ENCODE data around the gene TEX9.
"Not testable (repeated sequence)": the region's sequence is repeated elsewhere in the genome, so short reads cannot be mapped to it uniquely, and the experiment has no call there.

The TEX9 gene

DNA sequence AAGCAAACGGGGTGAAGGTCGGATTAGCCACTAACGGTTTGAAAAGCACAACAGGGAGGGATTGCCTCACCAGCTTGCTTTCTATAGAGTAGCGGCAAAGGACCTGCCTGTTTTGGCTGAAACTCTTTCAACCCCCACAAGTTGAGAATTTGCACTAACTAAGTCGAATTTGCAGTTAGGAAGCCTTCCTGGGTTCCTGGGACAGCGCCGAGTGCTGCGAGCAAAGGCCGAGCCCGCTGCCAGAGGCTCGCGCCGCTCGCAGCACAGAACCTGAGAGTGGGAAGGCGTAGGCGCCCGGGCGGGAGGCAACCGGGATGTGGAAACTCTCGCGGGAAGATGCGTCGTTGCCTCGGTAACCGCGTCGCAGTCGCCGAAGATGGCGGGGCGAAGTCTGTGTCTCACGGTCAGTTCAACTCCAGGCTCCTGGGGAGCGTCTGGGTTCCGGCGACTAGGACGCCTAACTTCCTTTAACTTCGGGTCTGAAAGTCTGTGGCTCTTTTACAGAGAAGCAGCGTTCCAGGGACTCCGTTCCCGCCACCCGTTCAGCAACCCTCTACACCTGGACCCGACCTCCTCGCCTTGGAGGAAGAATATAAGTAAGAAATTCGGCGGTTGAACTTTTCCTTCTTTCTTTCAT, at the start of gene TEX9:
Gene TEX9 (plus strand): TSS at position 352 of the 637 bp plus-strand sequence. CDS start 25 bp downstream, at position 377.
- no peaks in the 10 kb centered on the region for H3K36me3 ChIP-seq (ENCODE audit: control insufficient read depth in 1 of 2, insufficient read depth in 2 of 2, low read length in 2 of 2)
- peak within 1 kb of the TSS; percentile 68 to 78 for H3K4me3 ChIP-seq (ENCODE audit: low read depth in 1 of 2, low read length in 2 of 2)
- H3K4me1 ChIP-seq (ENCODE audit: control insufficient read depth in 1 of 2, insufficient read depth in 2 of 2, low read length in 2 of 2) = peaks cover 5 to 6% of the 10 kb centered on the region in 2 donors
- no peaks in the 10 kb centered on the region for H3K27me3 ChIP-seq (ENCODE audit: low read depth, low read length)
- H3K27ac ChIP-seq (ENCODE audit: low read length) = peak within 1 kb of the TSS; percentile 56
- H3K9me3 ChIP-seq (ENCODE audit: control insufficient read depth in 1 of 2, low read length in 2 of 2) = peaks cover 0 to 3% of the 10 kb centered on the region in 2 donors

DNA sequence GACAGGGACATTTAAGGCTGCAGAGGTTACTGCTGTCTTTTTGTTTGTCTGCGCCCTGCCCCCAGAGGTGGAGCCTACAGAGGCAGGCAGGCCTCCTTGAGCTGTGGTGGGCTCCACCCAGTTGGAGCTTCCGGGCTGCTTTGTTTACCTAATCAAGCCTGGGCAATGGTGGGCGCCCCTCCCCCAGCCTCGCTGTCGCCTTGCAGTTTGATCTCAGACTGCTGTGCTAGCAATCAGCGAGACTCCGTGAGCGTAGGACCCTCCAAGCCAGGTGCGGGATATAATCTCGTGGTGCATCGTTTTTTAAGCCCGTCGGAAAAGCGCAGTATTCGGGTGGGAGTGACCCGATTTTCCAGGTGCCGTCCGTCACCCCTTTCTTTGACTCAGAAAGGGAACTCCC, 48.7 kb upstream of the TEX9 start:
- not testable (repeated sequence) for H3K9me3 ChIP-seq (ENCODE audit: control insufficient read depth in 1 of 2, low read length in 2 of 2); H3K36me3 ChIP-seq (ENCODE audit: control insufficient read depth in 1 of 2, insufficient read depth in 2 of 2, low read length in 2 of 2); H3K27me3 ChIP-seq (ENCODE audit: low read depth, low read length); H3K4me3 ChIP-seq (ENCODE audit: low read depth in 1 of 2, low read length in 2 of 2); H3K27ac ChIP-seq (ENCODE audit: low read length); H3K4me1 ChIP-seq (ENCODE audit: control insufficient read depth in 1 of 2, insufficient read depth in 2 of 2, low read length in 2 of 2)

DNA sequence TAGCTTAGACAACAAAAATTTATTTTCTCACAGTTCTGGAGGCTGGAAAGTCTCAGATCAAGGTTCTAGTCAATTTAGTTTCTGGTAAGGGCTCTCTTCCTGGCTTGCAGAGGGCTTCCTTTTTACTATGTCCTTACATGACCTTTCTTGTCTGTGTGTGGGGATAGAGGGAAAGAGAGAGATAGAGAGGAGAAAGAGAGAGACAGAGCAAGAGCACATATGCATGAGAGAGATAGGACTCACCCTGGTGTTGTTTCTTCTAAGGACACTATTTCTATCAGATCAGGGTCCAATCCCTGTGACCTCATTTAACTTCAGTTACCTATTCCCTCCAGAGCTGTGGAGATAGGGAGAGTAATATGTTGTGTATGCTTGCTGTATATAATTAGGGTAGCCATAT, 44.9 kb upstream of the TEX9 start:
- Histone ChIP-seq H3K27ac (ENCODE audit: low read length) (peak overlapping the region; percentile 41), H3K36me3 (ENCODE audit: control insufficient read depth in 1 of 2, insufficient read depth in 2 of 2, low read length in 2 of 2) (no peaks in the 10 kb centered on the region), H3K4me3 (ENCODE audit: low read depth in 1 of 2, low read length in 2 of 2) (no peak overlapping the region), H3K9me3 (ENCODE audit: control insufficient read depth in 1 of 2, low read length in 2 of 2) (no peaks in the 10 kb centered on the region), H3K27me3 (ENCODE audit: low read depth, low read length) (no peaks in the 10 kb centered on the region), H3K4me1 (ENCODE audit: control insufficient read depth in 1 of 2, insufficient read depth in 2 of 2, low read length in 2 of 2) (no peaks in the 10 kb centered on the region)

GRCh38 chr15:56320861-56321260, 44.4 kb upstream of the TEX9 start:
- H3K9me3 ChIP-seq (ENCODE audit: control insufficient read depth in 1 of 2, low read length in 2 of 2) = no peaks in the 10 kb centered on the region
- H3K27me3 ChIP-seq (ENCODE audit: low read depth, low read length) = no peaks in the 10 kb centered on the region
- H3K27ac ChIP-seq (ENCODE audit: low read length) = peak overlapping the region; percentile 41
- H3K4me1 ChIP-seq (ENCODE audit: control insufficient read depth in 1 of 2, insufficient read depth in 2 of 2, low read length in 2 of 2) = no peaks in the 10 kb centered on the region
- H3K36me3 ChIP-seq (ENCODE audit: control insufficient read depth in 1 of 2, insufficient read depth in 2 of 2, low read length in 2 of 2) = no peaks in the 10 kb centered on the region
- H3K4me3 ChIP-seq (ENCODE audit: low read depth in 1 of 2, low read length in 2 of 2) = no peak overlapping the region

DNA sequence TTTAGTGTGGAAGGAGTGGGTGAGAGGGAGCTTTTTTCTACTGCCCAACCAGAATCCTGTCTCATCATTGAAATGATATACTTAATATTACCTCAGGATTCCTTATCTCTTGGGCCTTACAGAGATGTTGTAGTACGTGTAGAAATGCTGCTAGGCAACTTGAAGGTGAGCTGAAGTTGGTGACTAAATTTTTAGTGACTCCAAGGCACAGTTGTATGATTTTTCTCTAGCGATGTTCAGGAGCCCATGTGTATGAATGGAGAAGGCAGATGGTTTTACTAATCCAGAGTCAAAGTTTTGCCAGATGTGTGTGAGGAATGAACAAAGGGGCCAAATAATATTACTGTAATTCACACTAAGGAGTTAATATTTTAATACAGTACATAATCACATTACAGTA, 42.8 kb upstream of the TEX9 start:
- no peak overlapping the region for H3K27ac ChIP-seq (ENCODE audit: low read length)
- no peaks in the 10 kb centered on the region for H3K36me3 ChIP-seq (ENCODE audit: control insufficient read depth in 1 of 2, insufficient read depth in 2 of 2, low read length in 2 of 2)
- no peaks in the 10 kb centered on the region for H3K9me3 ChIP-seq (ENCODE audit: control insufficient read depth in 1 of 2, low read length in 2 of 2)
- H3K27me3 ChIP-seq (ENCODE audit: low read depth, low read length) = no peaks in the 10 kb centered on the region
- H3K4me1 ChIP-seq (ENCODE audit: control insufficient read depth in 1 of 2, insufficient read depth in 2 of 2, low read length in 2 of 2) = no peaks in the 10 kb centered on the region
- H3K4me3 ChIP-seq (ENCODE audit: low read depth in 1 of 2, low read length in 2 of 2) = no peak overlapping the region

- Histone ChIP-seq H3K27ac (ENCODE audit: low read length) (no peak overlapping the region), H3K4me1 (ENCODE audit: control insufficient read depth in 1 of 2, insufficient read depth in 2 of 2, low read length in 2 of 2) (no peaks in the 10 kb centered on the region), H3K27me3 (ENCODE audit: low read depth, low read length) (no peaks in the 10 kb centered on the region), H3K4me3 (ENCODE audit: low read depth in 1 of 2, low read length in 2 of 2) (no peak overlapping the region), H3K36me3 (ENCODE audit: control insufficient read depth in 1 of 2, insufficient read depth in 2 of 2, low read length in 2 of 2) (no peaks in the 10 kb centered on the region), H3K9me3 (ENCODE audit: control insufficient read depth in 1 of 2, low read length in 2 of 2) (no peaks in the 10 kb centered on the region)
These were observed 41.8 kb upstream of the TEX9 start for GRCh38 chr15:56323435-56323834.

DNA sequence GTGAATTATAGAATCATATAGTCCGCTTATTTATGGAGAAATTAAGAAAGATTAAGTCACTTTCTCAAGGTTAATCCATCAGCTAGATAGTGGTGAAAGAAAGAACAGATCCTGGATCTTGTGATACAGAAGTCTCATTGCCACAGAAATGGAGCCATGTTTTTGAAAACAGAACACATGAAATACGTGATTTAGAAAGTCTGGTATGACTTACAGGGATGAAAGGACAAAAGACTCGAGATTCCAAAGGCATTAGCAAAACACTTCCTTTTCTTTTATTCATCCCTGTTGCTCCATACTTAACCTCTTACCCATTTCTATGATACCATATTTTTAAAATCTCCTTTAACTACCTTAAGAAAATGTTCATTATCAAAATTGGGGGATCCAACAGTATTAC, 40.0 kb upstream of the TEX9 start:
- Histone ChIP-seq H3K4me3 (ENCODE audit: low read depth in 1 of 2, low read length in 2 of 2) (no peak overlapping the region), H3K9me3 (ENCODE audit: control insufficient read depth in 1 of 2, low read length in 2 of 2) (no peaks in the 10 kb centered on the region), H3K4me1 (ENCODE audit: control insufficient read depth in 1 of 2, insufficient read depth in 2 of 2, low read length in 2 of 2) (no peaks in the 10 kb centered on the region), H3K36me3 (ENCODE audit: control insufficient read depth in 1 of 2, insufficient read depth in 2 of 2, low read length in 2 of 2) (no peaks in the 10 kb centered on the region), H3K27me3 (ENCODE audit: low read depth, low read length) (no peaks in the 10 kb centered on the region), H3K27ac (ENCODE audit: low read length) (no peak overlapping the region)

DNA sequence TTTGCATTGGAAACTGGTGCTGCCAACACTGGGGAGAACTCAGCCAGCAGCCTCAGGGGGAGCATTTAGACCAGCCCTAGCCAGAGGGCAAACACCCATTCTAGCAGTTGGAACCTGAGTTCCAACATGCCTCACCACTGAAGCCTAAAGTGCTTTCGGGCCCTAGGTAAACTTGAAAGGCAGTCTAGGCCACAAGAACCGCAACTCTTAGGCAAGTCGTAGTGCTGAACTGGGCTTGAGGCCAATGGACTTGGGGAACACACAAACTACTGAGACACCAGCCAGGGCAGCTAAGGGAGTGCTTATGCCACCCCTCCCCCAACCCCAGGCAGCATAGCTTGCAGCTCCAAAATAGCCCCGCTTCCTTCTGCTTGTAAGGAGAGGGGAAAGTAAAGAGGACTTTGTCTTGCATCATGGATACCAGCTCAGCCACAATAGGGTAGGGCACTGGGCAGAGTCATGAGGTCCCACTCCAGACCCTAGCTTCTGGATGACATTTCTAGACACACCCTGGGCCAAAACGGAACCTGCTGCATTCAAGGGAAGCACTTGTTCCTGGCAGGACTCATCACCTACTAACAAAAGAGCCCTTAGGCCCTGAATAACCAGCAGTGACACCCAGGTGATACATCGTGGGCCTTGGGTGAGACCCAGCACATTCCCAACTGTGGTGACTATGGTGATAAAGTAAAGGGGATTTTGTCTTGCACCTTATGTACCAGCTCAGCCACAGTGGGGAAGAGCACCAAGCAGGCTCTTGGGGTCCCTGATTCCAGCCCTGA, 37.3 kb upstream of the TEX9 start:
- Histone ChIP-seq H3K4me3 (ENCODE audit: low read depth in 1 of 2, low read length in 2 of 2) (no peak overlapping the region), H3K9me3 (ENCODE audit: control insufficient read depth in 1 of 2, low read length in 2 of 2) (peaks cover 0 to 3% of the 10 kb centered on the region in 2 donors), H3K36me3 (ENCODE audit: control insufficient read depth in 1 of 2, insufficient read depth in 2 of 2, low read length in 2 of 2) (no peaks in the 10 kb centered on the region), H3K27me3 (ENCODE audit: low read depth, low read length) (no peaks in the 10 kb centered on the region), H3K27ac (ENCODE audit: low read length) (no peak overlapping the region), H3K4me1 (ENCODE audit: control insufficient read depth in 1 of 2, insufficient read depth in 2 of 2, low read length in 2 of 2) (no peaks in the 10 kb centered on the region)

- no peaks in the 10 kb centered on the region for H3K4me1 ChIP-seq (ENCODE audit: control insufficient read depth in 1 of 2, insufficient read depth in 2 of 2, low read length in 2 of 2)
- no peaks in the 10 kb centered on the region for H3K36me3 ChIP-seq (ENCODE audit: control insufficient read depth in 1 of 2, insufficient read depth in 2 of 2, low read length in 2 of 2)
- peaks cover 0 to 3% of the 10 kb centered on the region in 2 donors for H3K9me3 ChIP-seq (ENCODE audit: control insufficient read depth in 1 of 2, low read length in 2 of 2)
- H3K27ac ChIP-seq (ENCODE audit: low read length) = no peak overlapping the region
- no peaks in the 10 kb centered on the region for H3K27me3 ChIP-seq (ENCODE audit: low read depth, low read length)
- no peak overlapping the region for H3K4me3 ChIP-seq (ENCODE audit: low read depth in 1 of 2, low read length in 2 of 2)
These were observed 28.0 kb upstream of the TEX9 start for GRCh38 chr15:56337084-56337725.

DNA sequence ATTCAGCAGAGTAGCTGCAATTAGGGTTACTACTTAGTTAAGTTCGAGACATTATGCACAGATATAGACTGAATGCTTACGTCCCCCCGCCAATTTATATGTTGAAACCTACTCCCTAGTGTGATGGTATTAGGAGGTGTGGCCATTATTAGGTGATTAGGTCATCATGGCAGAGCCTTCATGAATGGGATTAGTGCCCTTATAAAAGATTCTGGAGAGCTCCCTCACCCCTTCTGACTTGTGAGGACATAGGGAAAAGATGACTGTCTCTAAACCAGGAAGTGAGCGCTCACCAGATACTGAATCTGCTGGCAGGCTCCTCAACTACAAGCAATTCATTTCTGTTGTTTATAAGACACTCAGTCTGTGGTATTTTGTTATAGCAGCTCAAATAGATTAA, 25.6 kb upstream of the TEX9 start:
- no peaks in the 10 kb centered on the region for H3K27me3 ChIP-seq (ENCODE audit: low read depth, low read length)
- no peaks in the 10 kb centered on the region for H3K9me3 ChIP-seq (ENCODE audit: control insufficient read depth in 1 of 2, low read length in 2 of 2)
- no peaks in the 10 kb centered on the region for H3K36me3 ChIP-seq (ENCODE audit: control insufficient read depth in 1 of 2, insufficient read depth in 2 of 2, low read length in 2 of 2)
- H3K27ac ChIP-seq (ENCODE audit: low read length) = no peak overlapping the region
- no peak overlapping the region for H3K4me3 ChIP-seq (ENCODE audit: low read depth in 1 of 2, low read length in 2 of 2)
- no peaks in the 10 kb centered on the region for H3K4me1 ChIP-seq (ENCODE audit: control insufficient read depth in 1 of 2, insufficient read depth in 2 of 2, low read length in 2 of 2)

DNA sequence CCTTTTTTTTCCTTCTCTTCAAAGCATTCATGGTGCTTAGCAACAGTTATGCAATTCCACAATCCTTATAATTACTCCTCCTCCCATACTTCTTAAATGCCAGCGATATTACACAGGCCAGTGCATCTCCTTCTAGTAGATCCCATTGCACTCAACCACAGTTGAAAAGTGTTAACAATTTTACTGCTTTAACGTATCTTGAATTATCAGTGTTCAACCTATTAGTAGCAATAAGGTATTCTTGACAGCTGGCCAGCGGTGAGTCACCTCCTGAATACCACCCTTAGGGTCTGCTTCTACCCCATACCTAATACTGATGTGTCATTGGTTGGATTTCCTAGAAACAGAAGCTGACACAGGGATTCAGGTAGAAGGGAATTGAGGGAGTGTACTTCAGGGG, 24.0 kb upstream of the TEX9 start:
- Histone ChIP-seq H3K4me3 (ENCODE audit: low read depth in 1 of 2, low read length in 2 of 2) (no peak overlapping the region), H3K36me3 (ENCODE audit: control insufficient read depth in 1 of 2, insufficient read depth in 2 of 2, low read length in 2 of 2) (no peaks in the 10 kb centered on the region), H3K27ac (ENCODE audit: low read length) (no peak overlapping the region), H3K27me3 (ENCODE audit: low read depth, low read length) (no peaks in the 10 kb centered on the region), H3K4me1 (ENCODE audit: control insufficient read depth in 1 of 2, insufficient read depth in 2 of 2, low read length in 2 of 2) (no peaks in the 10 kb centered on the region), H3K9me3 (ENCODE audit: control insufficient read depth in 1 of 2, low read length in 2 of 2) (no peaks in the 10 kb centered on the region)
